Measurements from ENCODE around the gene DYRK3. TPM values are rescaled to one million over a fixed set of nuclear protein-coding genes. Genes with fewer than 3 reads are reported as not detected.
A peak's percentile ranks its signal among the peaks of the same experiment; 100 is the strongest.

DYRK3 gene
- total RNA-seq, 1 experiment from 2014 or later, result 45.4 TPM

GRCh38 chr1:206591696-206592095 is 43.6 kb upstream of the DYRK3 start:
- intact Hi-C loops (cut with micrococcal nuclease), result no loop called here
- peaks cover 27% of the 10 kb centered on the region for H3K4me1 Mint-ChIP-seq (ENCODE audit: insufficient read depth, unreplicated experiment)
- peaks cover 76% of the 10 kb centered on the region for H3K36me3 Mint-ChIP-seq (ENCODE audit: insufficient read depth, unreplicated experiment)
- no peak overlapping the region for H3K4me3 Mint-ChIP-seq (ENCODE audit: unreplicated experiment)
- no peak for DNase-seq (ENCODE audit: unreplicated experiment)
- H3K27me3 Mint-ChIP-seq (ENCODE audit: insufficient read depth, unreplicated experiment), result no peaks in the 10 kb centered on the region
- H3K9me3 Mint-ChIP-seq (ENCODE audit: unreplicated experiment), result no peaks in the 10 kb centered on the region
- ChIA-PET POLR2A (interaction anchor here (0.6 to 1.9 kb wide), 7 partner anchors 11 to 453 kb away, joined by 3 to 6 read pairs (median 3); partner anchors contain the start of gene EIF2D), CTCF (interaction anchor here (0.6 to 5.9 kb wide), 26 partner anchors 8 to 390 kb away, joined by 3 to 61 read pairs (median 4); partner anchors contain the start of genes EIF2D and IKBKE)
- TF ChIP-seq CTCF (IDR thresholded peaks at IDR 0.05; ENCODE audit: unreplicated experiment), result no peak
- no TSS peak for BruUV-seq (replicated peaks)
- H3K27ac Mint-ChIP-seq (ENCODE audit: low read depth, unreplicated experiment), result peak overlapping the region; percentile 66

GRCh38 chr1:206593351-206593925 is 41.9 kb upstream of the DYRK3 start:
- intact Hi-C loops (cut with micrococcal nuclease), result no loop called here
- peaks cover 81% of the 10 kb centered on the region for H3K36me3 Mint-ChIP-seq (ENCODE audit: insufficient read depth, unreplicated experiment)
- H3K9me3 Mint-ChIP-seq (ENCODE audit: unreplicated experiment), result no peaks in the 10 kb centered on the region
- no peaks in the 10 kb centered on the region for H3K27me3 Mint-ChIP-seq (ENCODE audit: insufficient read depth, unreplicated experiment)
- POLR2A ChIA-PET, result interaction anchor here (0.9 to 1.2 kb wide), 2 partner anchors 7 to 17 kb away, joined by 3 to 5 read pairs; no protein-coding TSS in a partner anchor
- H3K4me3 Mint-ChIP-seq (ENCODE audit: unreplicated experiment), result no peak overlapping the region
- TF ChIP-seq CTCF (IDR thresholded peaks at IDR 0.05; ENCODE audit: unreplicated experiment), result no peak
- peaks cover 23% of the 10 kb centered on the region for H3K4me1 Mint-ChIP-seq (ENCODE audit: insufficient read depth, unreplicated experiment)
- BruUV-seq (replicated peaks), result no TSS peak
- CTCF ChIA-PET, result interaction anchor here (0.6 to 5.9 kb wide), 14 partner anchors 9 to 388 kb away, joined by 3 to 61 read pairs (median 8); partner anchors contain the start of gene EIF2D
- no peak for DNase-seq (ENCODE audit: unreplicated experiment)
- peak overlapping the region; percentile 6 for H3K27ac Mint-ChIP-seq (ENCODE audit: low read depth, unreplicated experiment)

GRCh38 chr1:206595581-206596318 is 39.6 kb upstream of the DYRK3 start:
- no peaks in the 10 kb centered on the region for H3K27me3 Mint-ChIP-seq (ENCODE audit: insufficient read depth, unreplicated experiment)
- no peak for TF ChIP-seq CTCF (IDR thresholded peaks at IDR 0.05; ENCODE audit: unreplicated experiment)
- H3K4me1 Mint-ChIP-seq (ENCODE audit: insufficient read depth, unreplicated experiment), result no peaks in the 10 kb centered on the region
- ChIA-PET POLR2A (interaction anchor here (0.6 to 1.8 kb wide), 3 partner anchors 12 to 81 kb away, joined by 3 to 6 read pairs (median 4); no protein-coding TSS in a partner anchor), CTCF (interaction anchor here (0.6 to 5.9 kb wide), 9 partner anchors 9 to 141 kb away, joined by 3 to 61 read pairs (median 4); no protein-coding TSS in a partner anchor)
- intact Hi-C loops (cut with micrococcal nuclease), result no loop called here
- peaks cover 100% of the 10 kb centered on the region for H3K36me3 Mint-ChIP-seq (ENCODE audit: insufficient read depth, unreplicated experiment)
- no peak overlapping the region for H3K4me3 Mint-ChIP-seq (ENCODE audit: unreplicated experiment)
- H3K9me3 Mint-ChIP-seq (ENCODE audit: unreplicated experiment), result no peaks in the 10 kb centered on the region
- no TSS peak for BruUV-seq (replicated peaks)
- no peak overlapping the region for H3K27ac Mint-ChIP-seq (ENCODE audit: low read depth, unreplicated experiment)
- no peak for DNase-seq (ENCODE audit: unreplicated experiment)

GRCh38 chr1:206596319-206596666 is 39.0 kb upstream of the DYRK3 start:
- no peak for TF ChIP-seq CTCF (IDR thresholded peaks at IDR 0.05; ENCODE audit: unreplicated experiment)

More at GRCh38 chr1:206596319-206596666, 39.0 kb upstream of the DYRK3 start:
- BruUV-seq (replicated peaks), result no TSS peak
- intact Hi-C loops (cut with micrococcal nuclease), result no loop called here
- no peak overlapping the region for H3K27ac Mint-ChIP-seq (ENCODE audit: low read depth, unreplicated experiment)
- DNase-seq (ENCODE audit: unreplicated experiment), result no peak
- no peaks in the 10 kb centered on the region for H3K4me1 Mint-ChIP-seq (ENCODE audit: insufficient read depth, unreplicated experiment)
- H3K4me3 Mint-ChIP-seq (ENCODE audit: unreplicated experiment), result no peak overlapping the region
- peaks cover 100% of the 10 kb centered on the region for H3K36me3 Mint-ChIP-seq (ENCODE audit: insufficient read depth, unreplicated experiment)
- no peaks in the 10 kb centered on the region for H3K27me3 Mint-ChIP-seq (ENCODE audit: insufficient read depth, unreplicated experiment)
- POLR2A ChIA-PET, result no interaction called here
- H3K9me3 Mint-ChIP-seq (ENCODE audit: unreplicated experiment), result no peaks in the 10 kb centered on the region
- CTCF ChIA-PET, result interaction anchor here (0.5 to 22.3 kb wide), 6 partner anchors 12 to 135 kb away, joined by 3 to 356 read pairs (median 8); no protein-coding TSS in a partner anchor

Measured in MCF 10A (cell line).